HG03432 (cell line): ENCODE measurements around the gene GNB5.
A peak's percentile ranks its signal among the peaks of the same experiment; 100 is the strongest.

Source experiments
- ATAC-seq: cut with Tn5 transposase; IDR thresholded peaks from one replicate; pipeline ENCODE4 v1.9.1; 2021; ENCODE audit warnings: mild to moderate bottlenecking, moderate library complexity; ENCODE audit not compliant: unreplicated experiment

The GNB5 gene

GRCh38 chr15:52208306-52208946 is 17.2 kb upstream of the GNB5 start:
- peak; percentile 85 for ATAC-seq

GRCh38 chr15:52207191-52207590 is 16.0 kb upstream of the GNB5 start:
- ATAC-seq, result no peak

- no peak for ATAC-seq
These were observed 15.3 kb upstream of the GNB5 start for GRCh38 chr15:52206446-52206845.

GRCh38 chr15:52204657-52205056 is 13.5 kb upstream of the GNB5 start:
- ATAC-seq, result no peak

GRCh38 chr15:52200831-52201365 is 9.7 kb upstream of the GNB5 start:
- no peak for ATAC-seq

GRCh38 chr15:52199271-52199670 is 8.1 kb upstream of the GNB5 start:
- no peak for ATAC-seq

- no peak for ATAC-seq
These were observed 5.7 kb upstream of the GNB5 start for GRCh38 chr15:52196891-52197290.

- ATAC-seq, result no peak
These were observed 2.6 kb upstream of the GNB5 start for GRCh38 chr15:52193791-52194190.

GRCh38 chr15:52193321-52193720 is 2.1 kb upstream of the GNB5 start:
- no peak for ATAC-seq

- no peak for ATAC-seq
These were observed 4.3 kb downstream of the GNB5 start for GRCh38 chr15:52186651-52187486.

- ATAC-seq, result no peak
These were observed 6.0 kb downstream of the GNB5 start for GRCh38 chr15:52185151-52185561.

GRCh38 chr15:52184721-52185120 is 6.5 kb downstream of the GNB5 start:
- ATAC-seq, result no peak

GRCh38 chr15:52183562-52184173 is 7.5 kb downstream of the GNB5 start:
- no peak for ATAC-seq

GRCh38 chr15:52181938-52182780 is 9.0 kb downstream of the GNB5 start:
- ATAC-seq, result no peak

- no peak for ATAC-seq
These were observed 10.2 kb downstream of the GNB5 start for GRCh38 chr15:52180851-52181450.

- ATAC-seq, result peak; percentile 36
These were observed 10.9 kb downstream of the GNB5 start for GRCh38 chr15:52180196-52180835.

GRCh38 chr15:52179278-52180195 is 11.7 kb downstream of the GNB5 start:
- ATAC-seq, result peak; percentile 89

GRCh38 chr15:52178765-52179164 is 12.4 kb downstream of the GNB5 start:
- ATAC-seq, result no peak

GRCh38 chr15:52172869-52173268 is 18.3 kb downstream of the GNB5 start:
- ATAC-seq, result no peak
